NCI-H2107 treated with DMSO at 0.1 percent for 48 hours (cell line): ENCODE results near the gene ABCB10.
"Not testable (repeated sequence)": the region's sequence is repeated elsewhere in the genome, so short reads cannot be mapped to it uniquely, and the experiment has no call there.

ENCODE experiments used
- DNase-seq: peaks from one replicate; lab custom pipeline; 2025; ENCODE audit not compliant: unreplicated experiment; lab: John Stamatoyannopoulos, UW

Gene ABCB10

DNA sequence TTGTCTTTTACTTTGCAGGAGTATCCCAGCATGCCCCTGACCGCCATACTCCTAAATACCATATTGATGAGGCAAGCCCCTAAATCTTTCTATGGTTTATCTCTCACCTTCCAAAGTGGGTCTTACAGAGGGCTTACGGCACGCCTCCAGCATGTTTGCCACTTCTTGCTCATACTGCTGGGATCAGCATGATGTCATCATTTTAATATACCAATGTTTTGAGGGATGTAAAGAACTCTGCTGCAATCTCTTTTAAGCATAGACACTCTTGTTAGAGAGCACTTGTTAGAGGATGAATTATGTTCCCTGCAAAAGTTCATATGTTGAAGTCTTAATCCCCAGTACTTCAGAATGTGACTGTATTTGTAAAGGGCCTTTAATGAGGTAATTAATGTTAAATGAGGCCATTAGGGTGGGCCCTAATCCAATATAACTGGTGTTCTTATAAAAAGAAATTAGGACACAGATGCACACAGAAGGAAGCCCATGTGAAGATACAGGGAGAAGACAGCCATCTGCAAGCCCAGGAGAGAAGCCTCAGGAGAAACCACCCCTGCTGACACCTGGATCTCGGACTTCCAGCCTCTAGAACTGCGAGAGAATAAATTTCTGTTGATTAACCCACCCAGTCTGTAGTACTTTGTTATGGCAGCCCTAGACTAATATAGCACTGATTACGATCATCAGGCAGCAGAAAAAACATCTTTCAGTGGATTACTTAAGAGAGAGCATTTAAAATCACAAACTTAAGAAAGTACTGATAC, 16.4 kb upstream of the ABCB10 start:
- no peak for DNase-seq

DNA sequence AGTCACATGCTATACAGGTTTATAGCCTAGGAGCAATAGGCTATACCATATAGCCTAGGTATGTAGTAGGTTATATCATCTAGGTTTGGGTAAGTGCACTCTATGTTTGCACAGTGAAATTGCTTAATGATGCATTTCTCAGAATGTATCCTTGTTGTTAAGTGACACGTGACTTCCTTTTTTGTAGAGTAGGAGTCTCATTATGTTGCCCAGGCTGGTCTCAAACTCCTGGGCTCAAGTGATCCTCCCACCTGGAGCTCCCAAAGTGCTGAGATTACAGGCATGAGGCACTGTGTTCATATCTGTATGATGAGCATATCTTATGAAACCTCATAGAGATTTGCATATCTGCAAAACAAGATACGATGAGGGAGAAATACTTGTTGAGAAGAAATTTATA, 13.8 kb upstream of the ABCB10 start:
- DNase-seq, result peak; percentile 79

DNA sequence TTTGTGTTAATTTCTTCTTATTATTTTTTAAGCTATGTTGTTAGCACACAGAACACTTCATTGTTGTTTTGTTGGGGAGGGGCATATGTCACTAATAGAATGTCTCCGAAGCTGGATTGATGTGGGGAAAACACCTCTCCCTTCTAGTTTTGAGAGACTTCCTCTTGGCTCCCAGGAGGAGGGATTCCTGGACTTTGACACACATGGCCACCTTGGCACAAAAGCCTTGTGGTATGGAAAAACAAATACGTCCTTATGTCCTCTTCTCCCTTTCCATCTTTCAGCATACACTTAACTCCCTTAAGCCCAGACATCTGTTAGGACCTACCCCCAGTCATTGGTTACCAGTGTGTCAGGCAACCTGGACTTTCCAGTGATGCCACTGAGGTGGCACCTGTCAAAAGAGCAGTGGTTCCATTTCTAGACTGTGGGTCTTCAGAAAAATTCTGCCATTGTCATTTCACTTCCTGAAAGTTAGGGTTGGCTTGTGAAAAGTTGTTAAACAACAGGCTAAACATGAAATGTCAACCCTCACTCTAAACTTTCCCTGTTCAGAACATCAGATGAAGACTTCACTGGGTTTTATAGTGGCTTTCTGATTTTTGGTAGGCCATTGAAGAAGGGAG, 12.5 kb upstream of the ABCB10 start:
- no peak for DNase-seq

DNA sequence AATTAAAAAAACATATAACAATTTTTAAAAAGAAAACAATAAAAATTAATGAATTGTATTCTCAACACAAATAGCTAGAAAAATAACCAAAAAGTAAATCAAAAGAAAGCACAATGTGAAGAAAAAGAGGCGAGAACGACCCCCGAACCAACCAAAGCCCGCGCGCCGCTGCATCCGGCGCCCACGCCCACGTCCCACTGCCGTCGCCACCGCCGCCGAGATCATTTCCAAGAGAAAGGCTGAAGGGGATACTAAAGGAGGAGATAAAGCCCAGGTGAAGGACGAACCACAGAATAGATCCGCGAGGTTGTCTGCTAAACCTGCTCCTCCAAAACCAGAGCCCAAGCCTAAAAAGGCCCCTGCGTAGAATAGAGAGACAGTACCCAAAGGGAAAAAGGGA, 11.8 kb upstream of the ABCB10 start:
- DNase-seq, result no peak

DNA sequence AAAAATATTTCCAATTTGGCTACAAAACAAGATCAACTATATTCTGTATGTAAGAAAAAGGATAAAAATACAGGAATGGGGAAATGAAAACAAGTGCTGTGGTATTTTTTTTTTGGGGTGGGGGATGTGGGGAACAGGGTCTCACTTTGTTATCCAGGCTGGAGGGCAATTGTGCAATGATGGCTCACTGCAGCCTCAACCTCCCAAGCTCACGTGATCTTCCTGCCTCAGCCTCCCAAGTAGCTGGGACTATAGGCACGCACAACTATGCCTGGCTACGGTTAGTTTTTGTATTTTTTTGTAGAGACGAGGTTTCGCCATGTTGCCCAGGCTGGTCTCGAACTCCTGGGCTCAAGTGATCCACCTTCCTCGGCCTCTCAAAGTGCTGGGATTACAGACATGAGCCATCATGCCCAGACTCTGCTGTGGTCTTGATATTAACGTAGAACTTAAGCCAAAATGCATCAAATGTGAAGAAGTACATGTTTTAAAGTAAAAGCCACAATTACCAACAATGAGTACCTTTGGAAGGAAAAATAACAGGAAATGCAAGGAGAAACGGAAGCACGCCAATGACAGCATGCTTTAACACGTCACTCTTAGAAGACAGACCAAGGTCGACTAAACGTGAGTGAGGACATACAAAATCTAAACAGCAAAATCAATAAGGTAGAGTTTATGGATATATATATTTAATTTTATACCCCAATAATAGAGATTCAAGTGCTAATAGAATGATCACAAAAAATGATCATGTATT, 8.8 kb upstream of the ABCB10 start:
- DNase-seq, result no peak

DNA sequence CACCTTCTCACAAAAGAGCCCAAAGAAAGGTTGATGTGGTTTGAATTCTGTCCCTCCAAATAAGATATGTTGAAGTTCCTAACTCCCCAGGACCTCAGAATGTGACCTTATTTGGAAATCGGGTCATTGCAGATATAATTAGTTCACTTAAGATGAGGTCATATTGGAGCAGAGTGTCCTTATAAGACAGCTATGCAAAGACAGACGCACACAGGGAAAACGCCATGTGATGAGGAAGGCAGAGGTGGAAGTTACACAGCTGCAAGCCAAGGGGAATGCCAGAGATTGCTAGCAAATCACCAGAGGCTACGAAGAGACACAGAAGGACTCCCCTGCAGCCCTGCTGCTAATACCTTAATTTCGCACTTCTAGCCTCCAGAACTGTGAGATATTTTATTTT, 5.2 kb upstream of the ABCB10 start:
- no peak for DNase-seq

- DNase-seq, result peak; percentile 80
These were observed 4.7 kb upstream of the ABCB10 start for GRCh38 chr1:229563241-229563640.

DNA sequence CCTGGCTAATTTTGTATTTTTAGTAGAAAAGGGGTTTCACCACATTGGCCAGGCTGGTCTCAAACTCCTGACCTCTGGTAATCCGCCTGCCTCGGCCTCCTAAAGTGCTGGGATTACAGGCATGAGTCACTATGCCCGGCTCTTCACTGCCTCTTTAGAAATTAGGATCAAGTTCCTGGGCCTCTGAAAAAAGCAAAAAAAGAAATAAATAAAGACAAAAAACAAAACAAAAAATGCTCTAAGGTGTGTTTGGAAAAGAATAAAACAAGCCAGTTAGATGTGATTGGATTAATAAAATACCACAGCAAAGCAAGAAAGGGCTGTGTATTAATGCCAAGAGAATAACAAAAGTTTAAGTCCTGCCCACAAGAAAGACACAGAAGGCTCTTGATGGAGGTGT, 4.2 kb upstream of the ABCB10 start:
- no peak for DNase-seq

- DNase-seq, result no peak
These were observed 2.6 kb upstream of the ABCB10 start for GRCh38 chr1:229561141-229561540.

DNA sequence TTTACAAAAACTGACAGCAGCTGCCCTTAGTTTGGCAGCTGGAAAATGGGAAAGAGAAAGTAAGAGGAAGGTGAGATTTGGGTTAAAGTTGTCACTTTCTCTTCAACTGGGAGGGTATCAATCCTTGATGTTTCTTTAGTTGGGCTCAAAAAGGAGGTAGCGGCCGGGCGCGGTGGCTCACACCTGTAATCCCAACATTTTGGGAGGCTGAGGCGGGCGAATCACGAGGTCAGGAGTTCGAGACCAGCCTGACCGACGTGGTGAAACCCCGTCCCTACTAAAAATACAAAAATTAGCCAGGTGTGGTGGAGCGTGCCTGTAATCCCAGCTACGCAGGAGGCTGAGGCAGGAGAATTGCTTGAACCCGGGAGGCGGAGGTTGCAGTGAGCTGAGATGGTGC, 1.6 kb upstream of the ABCB10 start:
- not testable (repeated sequence) for DNase-seq

DNA sequence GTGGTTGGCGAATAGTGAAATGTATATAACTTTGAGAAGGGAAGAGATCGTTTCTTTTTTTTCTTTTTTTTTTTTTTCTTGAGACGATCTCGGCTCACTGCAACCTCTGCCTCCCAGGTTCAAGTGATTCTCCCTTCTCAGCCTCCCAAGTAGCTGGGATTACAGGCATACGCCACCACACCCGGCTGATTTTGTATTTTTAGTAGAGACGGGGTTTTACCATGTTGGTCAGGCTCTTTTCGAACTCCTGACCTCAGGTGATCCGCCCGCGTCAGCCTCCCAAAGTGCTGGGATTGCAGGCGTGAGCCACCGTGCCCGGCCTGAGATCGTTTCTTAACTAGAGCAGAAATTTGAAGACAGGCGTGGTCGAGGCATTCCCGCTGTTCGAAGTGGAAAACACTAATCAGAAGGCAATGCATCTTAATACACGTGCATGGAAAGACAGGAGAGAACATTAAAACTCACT, 862 bp upstream of the ABCB10 start:
- not testable (repeated sequence) for DNase-seq

DNA sequence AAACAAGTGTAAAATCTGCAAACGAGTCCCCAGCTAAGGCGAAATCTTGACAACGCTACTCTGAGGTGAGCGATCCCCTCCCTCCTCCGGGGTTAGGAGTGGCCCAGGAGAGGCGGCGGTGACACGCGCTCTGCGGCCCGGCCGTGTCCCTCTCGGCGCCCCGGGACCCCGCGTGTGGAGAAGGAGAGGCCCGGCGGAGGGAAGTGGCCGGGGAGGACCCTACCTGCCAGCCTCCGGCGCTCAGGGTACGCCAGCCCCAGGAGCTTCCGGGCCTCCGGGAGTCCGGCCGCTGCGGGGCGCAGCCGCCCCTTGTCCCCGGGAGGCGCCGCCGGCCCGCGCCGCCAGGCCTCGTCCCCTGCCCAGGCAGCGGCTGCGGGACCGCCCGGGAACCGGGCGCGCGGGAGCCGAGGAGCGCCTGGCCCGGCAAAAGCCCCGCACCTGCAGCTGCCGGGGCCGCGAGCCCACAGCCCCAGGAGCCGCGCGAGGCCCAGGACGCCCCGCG, 543 bp downstream of the ABCB10 start:
- DNase-seq, result no peak

DNA sequence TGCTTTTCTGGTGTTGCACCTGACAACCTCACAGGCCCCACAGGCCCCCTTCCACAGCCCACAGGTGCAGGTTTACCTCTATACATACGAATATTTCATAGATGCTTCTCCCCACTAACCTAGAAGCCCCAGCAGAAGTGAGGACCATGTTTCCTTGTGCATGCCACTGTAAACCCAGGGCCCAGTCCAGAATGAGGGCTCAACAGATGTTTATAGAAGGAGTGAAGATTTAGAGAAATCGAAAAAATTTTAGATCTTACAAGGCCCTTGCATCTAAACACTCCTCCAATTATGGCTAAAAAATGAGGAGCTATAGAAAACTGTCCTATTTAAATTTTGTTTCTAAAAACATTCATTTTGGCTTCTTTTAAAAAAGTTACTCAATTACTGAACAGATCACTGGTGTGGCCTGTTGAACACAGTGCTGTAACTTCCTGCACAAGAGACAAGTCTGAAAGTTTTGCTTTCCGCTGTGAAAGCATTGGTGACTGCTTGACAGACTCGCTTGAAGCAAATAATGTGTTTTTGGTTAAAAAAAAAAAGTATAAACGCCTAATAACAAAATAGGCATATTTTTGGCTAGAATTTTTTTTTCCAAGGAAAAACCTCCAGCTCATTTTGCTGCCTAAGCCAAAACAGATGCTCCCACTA, 1.2 kb downstream of the ABCB10 start:
- no peak for DNase-seq

DNA sequence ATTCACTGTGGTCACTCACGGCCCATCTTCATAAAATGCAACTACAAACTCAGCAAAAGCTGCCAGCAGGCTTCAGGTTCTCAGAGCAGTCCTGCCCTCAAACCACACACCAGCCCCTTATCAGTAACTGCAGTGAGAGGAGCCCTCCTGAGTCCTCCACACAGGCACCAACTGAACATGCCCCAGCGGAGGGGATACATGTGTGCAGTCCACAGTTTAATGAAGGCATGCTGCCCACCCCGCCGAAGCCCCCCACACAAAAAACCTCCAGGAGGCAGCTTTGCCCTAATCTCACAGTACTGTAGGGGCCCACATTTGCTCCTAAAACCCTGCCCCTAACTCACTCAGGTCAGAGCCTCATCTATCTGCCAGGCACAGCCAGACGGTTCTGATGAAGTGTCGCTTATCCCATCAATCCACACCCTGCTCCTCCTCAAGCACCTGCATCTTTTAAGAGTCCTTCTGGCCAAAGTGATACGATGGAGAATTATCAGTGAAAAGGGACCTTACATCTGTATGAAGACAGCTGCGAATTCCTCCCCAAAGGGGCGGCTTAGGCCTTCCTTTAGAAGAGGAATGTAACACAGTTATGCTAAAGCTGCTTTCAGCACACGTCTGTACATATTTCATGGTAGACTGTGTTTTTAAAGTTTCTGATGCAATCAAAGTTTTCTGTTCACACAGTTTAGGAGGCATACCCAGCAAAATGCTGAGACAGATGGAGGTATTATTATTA, 3.5 kb downstream of the ABCB10 start:
- DNase-seq, result no peak

- DNase-seq, result no peak
These were observed 4.8 kb downstream of the ABCB10 start for GRCh38 chr1:229553621-229554130.

GRCh38 chr1:229552732-229553131, 5.8 kb downstream of the ABCB10 start:
- no peak for DNase-seq

DNA sequence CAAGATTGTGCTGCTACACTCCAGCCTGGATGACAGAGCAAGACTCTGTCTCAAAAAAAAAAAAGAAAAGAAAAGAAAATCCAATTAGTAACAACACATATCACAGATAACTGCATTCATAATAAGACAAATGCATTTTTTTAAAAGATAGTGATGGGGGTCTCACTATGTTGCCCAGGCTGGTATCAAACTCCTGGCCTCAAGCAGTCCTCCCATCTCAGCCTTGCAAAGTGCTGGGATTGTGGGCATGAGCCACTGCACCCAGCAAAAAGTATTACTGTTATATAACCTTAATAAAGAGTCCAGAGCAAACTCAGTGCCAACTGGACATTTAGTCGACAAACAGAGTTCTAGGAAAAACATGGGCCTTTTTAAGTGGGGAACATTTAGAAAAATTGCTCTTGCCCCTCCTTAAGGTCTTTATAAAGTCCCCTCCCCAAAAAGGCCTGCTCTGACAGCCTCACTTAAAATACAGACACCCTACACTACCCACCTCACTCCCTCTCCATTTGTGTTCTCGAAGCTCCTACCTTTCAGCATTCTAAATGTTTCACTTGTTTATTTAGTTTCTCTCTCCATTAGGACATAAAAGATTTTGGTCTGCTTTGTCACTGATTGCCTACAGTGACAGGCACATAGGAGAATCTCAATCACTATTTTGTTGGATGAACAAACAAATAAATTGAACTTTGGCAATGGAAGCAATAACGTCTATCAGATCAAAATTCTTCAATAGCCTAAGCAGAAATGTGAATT, 7.5 kb downstream of the ABCB10 start:
- DNase-seq, result no peak

DNA sequence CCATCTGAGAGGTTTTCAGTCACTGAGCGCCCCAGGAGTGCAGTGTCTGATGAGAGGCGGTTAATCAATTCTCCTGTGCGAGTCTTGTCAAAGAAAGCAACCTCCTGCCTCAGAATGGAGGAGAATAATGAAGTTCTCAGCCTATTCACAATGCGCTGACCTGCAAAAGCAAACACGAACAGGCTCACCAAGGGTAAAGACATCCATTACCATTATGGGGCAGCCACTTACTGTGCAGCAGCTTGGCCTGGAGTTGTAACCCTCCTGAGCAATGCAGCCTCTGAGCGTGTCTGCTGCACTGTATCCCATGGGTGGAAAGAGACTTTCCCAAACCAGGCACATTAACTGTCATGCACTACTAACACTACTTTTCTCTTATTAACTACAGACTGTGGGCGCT, 11.0 kb downstream of the ABCB10 start:
- DNase-seq, result no peak

DNA sequence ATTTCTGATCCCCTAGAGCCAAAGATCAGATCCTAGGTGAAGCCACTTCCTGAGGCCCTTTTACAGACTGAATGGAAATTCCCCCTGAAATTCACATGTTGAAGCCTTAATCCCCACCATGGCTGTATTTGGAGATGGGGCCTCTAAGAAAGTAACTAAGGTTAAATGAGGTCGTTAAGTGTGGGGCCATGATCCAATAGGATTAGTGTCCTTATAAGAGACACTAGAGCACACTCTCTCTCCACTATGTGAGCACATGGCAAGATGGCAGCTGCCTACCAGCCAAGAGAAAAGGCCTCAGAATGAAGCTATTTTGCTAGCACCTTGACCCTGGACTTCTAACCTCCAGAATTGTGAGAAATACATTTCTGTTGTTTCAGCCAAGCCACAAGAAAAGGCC, 13.9 kb downstream of the ABCB10 start:
- DNase-seq, result no peak
